Activated CD4-positive, CD25-positive, alpha-beta regulatory T cell treated with anti-CD3 and anti-CD28 coated beads, Interleukin-2, amount 50 U/mL, for 72 hours (primary cell): ENCODE data around the gene MED12L.
"Not testable (repeated sequence)": the region's sequence is repeated elsewhere in the genome, so short reads cannot be mapped to it uniquely, and the experiment has no call there.

Experiments used
- DNase-seq: peaks from one replicate; pipeline ENCODE4 v3.0.0; 2021

MED12L gene

GRCh38 chr3:151144016-151144415 lies 58.6 kb downstream of the MED12L start:
- no peak for DNase-seq

GRCh38 chr3:151144760-151145159 lies 59.3 kb downstream of the MED12L start:
- DNase-seq, result no peak

- no peak for DNase-seq
These were observed 60.2 kb downstream of the MED12L start for GRCh38 chr3:151145713-151146070.

DNA sequence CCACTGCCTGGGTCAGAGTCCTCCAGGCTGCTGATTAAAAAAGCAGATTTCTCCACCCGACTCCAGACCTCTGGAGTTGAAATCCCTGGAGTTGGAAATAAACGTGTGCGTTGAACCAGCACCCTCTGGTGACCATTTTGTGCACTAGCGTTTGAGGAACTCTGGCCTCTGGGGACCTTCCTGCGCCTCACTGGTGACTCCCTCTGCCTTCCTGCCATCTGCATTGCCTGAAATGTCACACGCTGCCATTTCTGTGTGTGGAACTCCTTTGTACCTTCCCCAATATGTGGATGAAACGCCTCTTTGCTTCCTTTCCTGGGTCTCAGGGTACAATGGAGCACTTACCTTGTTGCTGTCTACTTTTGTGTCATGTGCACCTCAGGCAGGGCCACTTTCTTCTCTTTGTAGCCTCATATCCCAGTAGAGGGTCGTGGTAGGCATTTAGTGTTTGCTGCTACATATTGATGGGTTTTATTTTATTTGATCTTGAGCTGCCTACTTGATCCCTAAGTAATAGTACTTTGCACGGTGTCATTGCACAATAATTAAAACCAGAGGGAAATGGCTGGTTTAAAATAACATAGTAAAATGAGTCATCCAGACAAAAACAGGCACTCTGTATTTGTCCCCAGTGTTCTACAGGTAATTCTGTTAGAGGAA lies 60.7 kb downstream of the MED12L start:
- no peak for DNase-seq

DNA sequence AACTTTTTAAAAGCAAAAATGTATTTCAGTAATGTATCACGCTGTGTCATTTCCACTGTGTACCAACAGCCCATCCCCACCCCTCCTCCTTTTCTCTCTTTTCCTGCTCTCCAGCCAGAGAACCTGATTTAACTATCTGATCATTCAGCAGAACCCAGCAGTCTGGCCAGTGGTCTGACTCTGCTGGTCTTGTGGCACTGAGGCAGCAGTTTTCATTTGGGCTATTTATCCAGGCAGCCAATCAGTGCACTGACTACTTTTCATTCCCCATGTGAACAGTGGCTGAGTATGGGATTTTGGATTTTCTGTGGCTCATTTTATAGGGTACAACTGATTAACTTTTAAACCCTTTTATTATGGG lies 61.2 kb downstream of the MED12L start:
- no peak for DNase-seq

- no peak for DNase-seq
These were observed 61.8 kb downstream of the MED12L start for GRCh38 chr3:151147299-151147698.

GRCh38 chr3:151152455-151153079 lies 67.1 kb downstream of the MED12L start:
- DNase-seq, result no peak

DNA sequence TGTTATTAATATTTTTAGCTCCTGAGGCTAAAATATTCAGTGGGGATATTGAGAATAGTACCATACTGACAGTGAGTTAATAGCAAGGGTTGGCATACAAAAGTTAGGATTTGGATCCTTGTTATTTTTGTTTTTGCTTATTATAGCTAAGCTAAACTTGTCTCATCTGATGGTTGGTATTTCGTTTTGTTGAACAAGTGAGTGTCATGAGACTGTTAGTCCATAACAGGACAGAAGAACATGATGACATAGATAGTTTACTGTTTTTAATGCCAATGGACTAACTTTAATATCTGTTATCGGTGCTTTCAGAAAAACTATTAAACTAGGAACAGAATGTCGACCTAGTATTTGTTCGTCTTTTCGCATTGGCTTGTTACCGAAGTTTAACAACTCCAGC lies 69.1 kb downstream of the MED12L start:
- no peak for DNase-seq

DNA sequence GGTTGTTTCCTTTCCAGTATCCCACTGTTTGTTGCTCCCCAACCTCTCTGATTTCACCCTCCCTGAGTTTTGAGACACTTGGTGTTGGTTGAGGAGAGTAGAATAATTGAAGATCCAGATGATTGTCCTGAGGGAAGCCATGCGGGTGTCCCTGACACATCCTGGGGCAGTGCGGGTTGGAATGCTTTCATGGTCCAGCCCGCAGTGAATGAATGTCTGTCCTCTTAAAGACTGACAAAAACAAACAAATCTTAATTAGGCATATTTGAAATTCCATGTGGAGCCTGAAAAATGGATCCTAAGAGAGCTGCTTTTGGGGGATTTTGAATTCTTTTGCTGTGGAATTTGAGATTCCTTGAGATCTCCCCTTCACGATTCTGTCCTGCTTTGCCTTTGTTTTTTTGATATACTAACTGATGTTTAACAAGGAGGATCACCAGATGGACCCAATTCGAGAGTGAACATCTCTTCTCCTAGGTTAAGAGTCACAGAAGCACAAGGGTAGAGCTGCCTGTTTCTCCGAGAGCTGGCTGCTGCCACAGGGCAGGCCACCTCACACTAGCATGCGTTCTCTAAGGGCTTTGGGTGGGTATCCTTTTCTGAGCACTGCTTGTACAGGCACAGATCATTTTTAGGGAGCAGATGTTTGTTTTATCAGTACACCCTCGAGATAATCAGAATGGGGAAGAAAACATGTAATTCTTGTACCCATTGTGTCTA lies 70.1 kb downstream of the MED12L start:
- DNase-seq, result no peak

DNA sequence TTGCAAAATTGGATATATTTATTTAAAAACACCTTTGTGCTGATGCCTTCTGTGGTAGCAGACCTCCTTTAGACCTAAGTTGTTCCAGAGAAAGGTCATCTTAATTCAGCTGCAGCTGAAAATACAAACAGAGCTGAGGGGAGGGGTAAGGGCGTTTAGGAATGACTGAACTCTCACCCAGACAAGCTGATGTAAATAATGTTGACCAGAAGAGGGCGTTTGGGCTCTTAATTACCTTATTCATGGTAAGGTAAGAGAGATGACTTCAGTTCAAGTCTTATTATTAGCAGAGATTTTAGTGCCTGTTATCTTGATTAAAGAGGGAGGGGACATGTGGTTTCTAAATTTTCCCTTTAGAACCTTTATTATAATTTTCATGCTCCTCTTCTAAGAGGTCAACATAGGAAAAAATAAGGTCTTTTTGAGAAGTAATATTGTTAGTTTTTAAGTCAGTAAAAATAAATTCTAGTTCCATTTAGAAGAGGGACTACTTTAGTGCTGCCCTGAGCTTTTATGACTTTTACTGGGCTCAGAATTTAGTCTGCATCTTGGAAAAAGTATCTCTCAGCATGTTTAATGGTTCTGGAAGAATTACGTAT lies 71.3 kb downstream of the MED12L start:
- DNase-seq, result no peak

DNA sequence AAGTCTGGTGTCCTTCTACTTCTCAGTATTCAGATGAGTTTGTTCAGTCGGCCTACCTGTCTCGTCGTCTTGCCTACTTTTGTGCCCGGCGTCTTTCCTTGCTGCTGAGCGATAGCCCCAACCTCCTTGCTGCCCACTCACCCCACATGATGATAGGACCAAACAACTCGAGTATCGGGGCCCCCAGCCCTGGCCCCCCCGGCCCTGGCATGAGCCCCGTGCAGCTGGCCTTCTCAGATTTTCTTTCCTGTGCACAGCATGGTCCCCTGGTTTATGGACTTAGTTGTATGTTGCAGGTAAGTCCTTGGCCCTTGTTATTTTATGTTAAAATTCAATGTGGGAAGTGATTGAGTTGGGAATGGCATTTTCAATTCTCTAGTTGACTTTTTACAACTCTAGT lies 74.3 kb downstream of the MED12L start:
- DNase-seq, result no peak

DNA sequence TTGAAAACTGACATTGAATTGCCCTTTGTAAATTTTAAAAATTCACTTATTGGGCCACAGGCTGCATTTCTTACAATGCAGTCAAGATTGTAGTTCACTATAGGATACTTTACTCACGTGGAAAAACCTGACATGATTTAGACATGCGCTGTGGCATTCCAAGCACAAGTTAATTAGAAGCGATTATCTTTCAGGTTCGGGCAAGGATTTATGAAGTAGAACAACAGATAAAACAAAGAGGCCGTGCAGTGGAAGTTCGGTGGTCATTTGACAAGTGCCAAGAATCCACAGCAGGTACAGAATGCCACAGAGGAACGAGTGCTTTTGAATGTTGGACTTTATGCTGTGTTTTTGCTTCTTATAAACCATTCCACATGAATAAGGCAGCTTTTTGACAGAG lies 79.8 kb downstream of the MED12L start:
- no peak for DNase-seq

DNA sequence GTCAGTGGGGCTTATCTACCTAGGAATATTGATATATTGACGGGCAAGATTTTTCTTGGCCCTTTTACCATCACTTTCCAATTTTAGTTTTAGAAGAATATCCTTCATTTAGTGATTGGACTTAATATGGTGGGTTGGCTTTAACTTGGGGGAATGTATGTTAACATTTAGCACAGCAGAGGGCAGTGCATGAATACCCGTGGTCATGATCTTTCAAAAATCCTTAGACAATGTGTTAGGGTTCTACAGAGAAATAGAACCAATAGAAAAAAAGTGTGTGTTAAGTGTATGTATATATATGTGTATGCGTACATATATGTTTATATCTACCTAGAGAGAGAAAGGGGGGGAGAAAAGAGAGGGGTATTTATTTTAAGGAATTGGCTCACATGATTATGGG lies 80.7 kb downstream of the MED12L start:
- no peak for DNase-seq

DNA sequence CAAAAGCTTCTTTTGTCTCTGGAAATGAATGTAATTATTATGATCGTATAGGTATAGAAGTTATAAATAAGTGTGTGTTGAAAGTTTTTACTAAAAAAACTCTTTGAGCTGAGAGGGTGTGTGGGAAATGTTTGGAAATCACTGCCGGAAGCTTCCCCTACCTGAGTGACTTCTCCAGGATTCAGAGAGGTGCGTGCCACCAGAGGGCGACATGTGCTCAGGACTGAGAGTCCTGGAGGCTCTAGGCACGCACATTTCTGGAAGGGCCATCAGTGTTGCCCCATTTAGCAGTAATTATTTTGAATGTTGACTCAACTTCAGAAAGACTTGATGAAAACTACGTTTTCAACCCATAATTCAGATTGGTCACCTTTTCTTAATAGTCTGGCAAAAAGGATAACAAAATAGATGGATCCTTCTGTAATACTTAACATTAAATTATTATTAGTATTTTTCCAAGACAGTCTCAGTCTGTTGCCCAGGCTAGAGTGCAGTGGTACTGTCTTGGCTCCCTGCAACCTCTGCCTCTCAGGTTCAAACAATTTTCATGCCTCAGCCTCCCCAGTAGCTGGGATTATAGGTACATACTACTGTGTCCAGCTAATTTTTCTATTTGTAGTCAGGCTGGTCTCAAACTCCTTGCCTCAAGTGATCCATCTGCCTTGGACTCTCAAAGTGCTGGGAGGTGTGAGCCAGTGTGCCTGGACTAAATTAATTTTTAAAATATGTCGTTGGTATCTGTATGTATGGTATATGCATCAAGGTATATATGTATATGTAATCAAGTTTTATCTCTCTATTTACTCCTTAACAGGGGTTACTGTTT lies 83.0 kb downstream of the MED12L start:
- peak; percentile 80 for DNase-seq

GRCh38 chr3:151169262-151169947 lies 83.9 kb downstream of the MED12L start:
- no peak for DNase-seq

DNA sequence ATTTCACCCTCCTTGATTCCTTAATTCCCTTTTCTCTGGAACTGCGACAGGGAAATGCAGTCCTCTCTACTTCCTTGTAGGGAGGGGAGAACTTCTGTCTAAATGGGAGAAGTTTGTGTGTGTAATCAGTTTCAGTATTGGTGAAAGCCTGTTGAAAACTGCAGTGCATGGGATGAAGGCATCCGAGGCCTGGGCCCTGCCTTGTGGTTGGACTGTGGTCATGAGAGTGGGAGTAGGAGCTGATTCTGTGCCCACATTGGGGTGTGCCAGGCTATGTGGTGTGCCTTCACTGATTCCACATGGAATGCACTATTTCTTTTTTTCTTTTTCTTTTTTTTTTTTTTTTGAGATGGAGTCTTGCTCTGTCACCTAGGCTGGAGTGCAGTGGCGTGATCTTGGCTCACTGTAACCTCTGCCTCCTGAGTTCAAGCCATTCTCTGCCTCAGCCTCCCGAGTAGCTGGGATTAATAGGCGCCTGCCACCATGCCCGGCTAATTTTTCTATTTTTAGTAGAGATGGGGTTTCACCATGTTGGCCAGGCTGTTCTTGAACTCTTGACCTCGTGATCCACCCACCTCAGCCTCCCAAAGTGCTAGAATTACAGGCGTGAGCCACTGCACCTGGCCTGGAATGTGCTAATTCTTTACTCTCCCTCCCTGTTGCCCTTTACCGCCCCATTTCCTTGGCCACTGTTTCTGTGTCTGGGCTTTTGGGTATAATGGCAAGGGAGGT lies 84.7 kb downstream of the MED12L start:
- not testable (repeated sequence) for DNase-seq

DNA sequence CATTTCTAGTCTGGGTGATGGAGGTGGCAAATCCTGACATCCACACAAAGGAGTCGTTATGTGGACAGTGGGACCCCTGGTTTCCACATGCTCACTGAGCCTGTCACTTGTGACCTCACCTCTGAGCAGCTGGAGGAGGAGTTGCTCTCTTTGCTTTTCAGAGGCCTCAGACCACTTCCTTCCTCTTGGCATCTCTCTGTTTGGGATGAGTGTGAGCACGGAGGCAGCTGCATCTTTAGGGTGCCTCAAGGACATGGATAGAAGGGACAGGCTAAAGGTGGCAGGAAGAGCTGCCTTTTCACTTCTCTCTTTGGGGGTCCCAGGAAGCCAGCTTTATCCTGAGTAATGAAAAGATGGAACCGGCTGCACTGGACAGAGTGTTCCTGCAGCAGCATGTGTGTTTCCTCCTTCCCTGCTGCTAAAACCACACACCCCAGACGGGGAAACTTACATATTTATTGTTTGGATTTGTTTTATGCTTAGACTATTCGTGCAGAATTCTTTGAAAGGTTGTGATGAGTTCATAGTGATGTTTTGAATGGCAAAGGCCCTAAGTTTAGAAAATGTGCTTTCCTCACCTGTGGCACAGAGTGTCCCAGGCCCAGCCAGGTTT lies 85.8 kb downstream of the MED12L start:
- no peak for DNase-seq

DNA sequence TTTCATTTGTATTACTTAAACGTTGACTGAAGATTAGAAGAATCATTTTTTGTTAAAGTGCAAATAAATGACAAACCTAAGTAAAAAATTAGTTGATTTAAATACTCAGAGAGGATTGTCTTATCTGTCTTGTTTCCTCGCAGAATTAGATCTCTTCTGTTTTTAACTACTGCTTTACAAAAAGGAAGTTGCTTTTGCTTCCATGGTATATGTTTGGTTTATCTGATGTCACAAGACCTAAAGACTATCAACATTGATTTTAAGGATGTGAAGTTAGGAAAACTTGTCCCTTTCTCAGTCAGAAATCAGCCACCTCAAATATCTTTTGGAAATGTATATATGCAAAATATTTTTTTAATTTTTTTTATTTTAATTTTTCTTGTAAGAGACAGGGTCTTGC lies 88.9 kb downstream of the MED12L start:
- DNase-seq, result no peak

DNA sequence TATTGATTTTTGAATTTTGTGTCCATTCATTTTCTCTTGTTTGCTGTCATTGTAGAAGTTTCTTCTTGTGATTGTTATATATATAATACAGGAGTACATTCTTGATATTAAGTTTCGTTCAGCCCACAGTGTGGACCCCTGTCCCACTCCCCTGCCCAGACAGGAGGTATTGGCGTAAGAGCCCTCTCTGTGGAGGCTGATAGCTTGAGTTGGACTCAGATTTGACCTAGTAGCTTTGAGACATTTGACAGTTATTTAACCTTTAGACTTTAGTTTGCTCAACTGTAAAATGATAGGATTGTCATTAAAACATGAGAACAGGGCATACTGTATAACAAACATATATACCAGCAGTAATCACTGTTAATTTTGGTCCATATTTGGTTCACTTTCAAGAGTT lies 90.5 kb downstream of the MED12L start:
- DNase-seq, result no peak

GRCh38 chr3:151178208-151178845 lies 92.9 kb downstream of the MED12L start:
- DNase-seq, result no peak
